HT-29 (cell line): ENCODE data around the gene RAD51B. TPM values are rescaled to one million over a fixed set of nuclear protein-coding genes. Genes with fewer than 3 reads are reported as not detected.
"Not testable (repeated sequence)": the region's sequence is repeated elsewhere in the genome, so short reads cannot be mapped to it uniquely, and the experiment has no call there.

Experiments
- DNase-seq: peaks from one replicate; pipeline ENCODE4 v3.0.0-alpha.2; 2015; ENCODE audit warnings: low spot score
- total RNA-seq: library from RNA; depleted of rRNA; stranded (reverse); fragments of >200 nt; shearing (Covaris generic); gene quantifications from 2 replicates; pipeline ENCODE4 v1.2.3, GENCODE V29; 2014

RAD51B gene
- total RNA-seq, 1 experiment from 2014 or later: 5.9 TPM

DNA sequence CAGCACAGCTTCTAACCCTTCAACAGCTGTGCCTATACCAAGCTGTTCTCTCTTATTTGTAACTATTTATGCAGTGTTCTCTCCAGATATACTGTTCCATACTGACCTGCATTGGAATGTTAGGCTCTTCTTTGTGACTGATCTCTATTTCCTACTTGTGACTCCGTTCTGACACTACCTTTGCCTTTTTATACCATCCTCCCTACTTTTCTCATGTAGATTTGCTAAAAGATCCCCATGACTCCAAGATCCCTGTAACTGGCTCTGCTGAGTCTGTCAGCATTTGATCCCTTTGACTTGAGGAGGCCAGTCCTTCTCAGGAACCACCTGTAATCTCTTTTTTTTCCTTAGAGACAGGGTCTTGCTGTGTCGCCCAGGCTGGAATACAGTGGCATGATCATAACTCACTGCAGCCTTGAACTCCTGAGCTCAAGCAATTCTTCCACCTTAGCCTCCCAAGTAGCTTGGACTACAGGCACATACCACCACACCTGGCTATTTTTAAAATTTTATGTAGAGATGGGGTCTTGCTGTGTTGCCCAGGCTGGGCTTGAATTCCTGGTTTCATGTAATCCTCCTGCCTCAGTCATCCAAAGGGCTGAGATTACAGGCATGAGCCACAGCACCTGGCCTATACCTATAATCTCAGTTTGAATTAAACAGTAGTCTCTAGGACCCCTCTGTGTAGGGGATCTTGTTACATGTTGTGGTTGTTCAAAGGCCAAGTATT lies 605.0 kb downstream of the RAD51B start:
- no peak for DNase-seq

DNA sequence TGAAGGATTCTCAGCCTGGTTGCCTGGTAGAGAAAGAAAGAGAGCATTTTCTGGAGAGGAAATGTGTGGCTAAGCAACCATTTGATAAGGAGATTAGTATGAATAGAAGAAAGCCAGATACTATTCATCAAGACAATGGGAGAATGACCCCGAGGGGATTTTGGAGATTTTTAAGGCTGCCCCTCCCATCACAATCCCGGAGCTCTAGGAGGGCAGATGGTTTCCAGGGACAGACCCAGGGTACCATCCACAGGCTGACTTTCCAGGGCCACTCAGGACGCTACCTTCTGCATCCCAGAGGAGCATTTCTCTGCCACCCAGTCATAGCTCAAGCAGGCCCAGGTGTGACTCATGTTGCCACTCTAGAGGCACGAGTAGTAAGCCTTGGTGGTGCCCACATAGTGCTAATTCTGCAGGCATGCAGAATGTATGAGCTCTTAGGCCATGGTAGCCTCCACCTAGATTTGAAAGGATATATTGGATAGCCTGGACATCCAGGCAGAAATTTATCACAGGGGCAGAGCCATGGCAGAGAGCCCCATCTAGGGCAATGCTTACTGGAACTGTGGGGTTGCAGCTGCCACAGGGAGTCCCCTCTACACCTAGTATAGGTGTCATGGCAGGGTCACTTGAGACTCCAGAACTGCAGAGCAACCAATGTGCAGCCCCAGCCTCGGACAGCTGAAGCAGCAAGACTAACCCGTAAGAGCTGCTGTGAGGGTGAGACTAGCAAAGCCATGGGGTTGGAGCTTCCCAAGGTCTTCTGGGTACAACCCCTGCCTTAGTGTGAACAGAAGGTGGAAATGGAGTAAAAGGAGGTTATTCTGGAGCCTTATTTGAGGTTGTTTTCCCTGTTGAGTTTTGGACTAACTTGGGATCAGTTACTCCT lies 607.3 kb downstream of the RAD51B start:
- DNase-seq: no peak

DNA sequence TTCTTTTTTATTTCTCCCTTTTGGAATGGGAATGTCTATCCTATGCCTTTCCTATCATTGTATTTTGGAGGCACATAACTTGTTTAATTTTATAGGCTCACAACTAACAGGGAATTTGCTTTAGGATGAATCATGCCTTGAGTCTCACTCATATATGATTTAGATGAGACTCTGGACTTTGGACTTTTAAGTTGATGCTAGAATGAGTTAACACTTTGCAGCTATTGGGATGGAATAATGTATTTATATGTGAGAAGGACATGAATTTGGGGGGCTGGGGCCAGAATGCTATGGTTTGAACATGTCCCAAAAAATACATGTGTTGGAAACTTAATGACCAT lies 607.9 kb downstream of the RAD51B start:
- peak; percentile 36 for DNase-seq

DNA sequence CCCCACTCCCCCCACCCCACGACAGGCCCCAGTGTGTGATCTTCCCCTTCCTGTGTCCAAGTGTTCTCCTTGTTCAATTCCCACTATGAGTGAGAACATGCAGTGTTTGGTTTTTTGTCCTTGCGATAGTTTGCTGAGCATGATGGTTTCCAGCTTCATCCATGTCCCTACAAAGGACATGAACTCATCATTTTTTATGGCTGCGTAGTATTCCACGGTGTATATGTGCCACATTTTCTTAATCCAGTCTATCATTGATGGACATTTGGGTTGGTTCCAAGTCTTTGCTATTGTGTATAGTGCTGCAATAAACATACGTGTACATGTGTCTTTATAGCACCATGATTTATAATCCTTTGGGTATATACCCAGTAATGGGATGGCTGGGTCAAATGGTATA lies 609.3 kb downstream of the RAD51B start:
- DNase-seq: not testable (repeated sequence)

DNA sequence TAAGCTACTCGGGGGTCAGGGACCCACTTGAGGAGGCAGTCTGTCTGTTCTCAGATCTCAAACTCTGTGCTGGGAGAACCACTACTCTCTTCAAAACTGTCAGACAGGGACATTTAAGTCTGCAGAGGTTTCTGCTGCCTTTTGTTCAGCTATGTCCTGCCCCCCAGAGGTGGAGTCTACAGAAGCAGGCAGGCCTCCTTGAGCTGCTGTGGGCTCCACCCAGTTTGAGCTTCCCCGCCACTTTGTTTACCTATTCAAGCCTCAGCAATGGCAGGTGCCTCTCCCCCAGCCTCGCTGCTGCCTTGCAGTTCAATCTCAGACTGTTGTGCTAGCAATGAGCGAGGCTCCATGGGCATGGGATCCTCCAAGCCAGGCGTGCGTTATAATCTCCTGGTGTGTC lies 614.6 kb downstream of the RAD51B start:
- DNase-seq: not testable (repeated sequence)

DNA sequence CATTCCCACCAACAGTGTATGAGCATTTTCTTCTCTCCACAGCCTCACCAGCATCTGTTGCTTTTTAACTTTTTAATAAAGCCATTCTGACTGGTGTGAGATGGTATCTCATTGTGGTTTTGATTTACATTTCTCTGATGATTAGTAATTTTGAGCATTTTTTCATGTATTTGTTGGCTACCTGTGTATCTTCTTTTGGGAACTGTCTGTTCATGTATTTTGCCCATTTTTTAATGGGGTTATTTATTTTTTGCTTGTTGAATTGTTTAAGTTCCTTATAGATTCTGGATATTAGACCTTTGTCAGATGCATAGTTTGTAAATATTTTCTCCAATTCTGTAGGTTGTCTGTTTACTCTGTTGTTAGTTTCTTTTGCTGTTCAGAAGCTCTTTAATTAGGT lies 616.1 kb downstream of the RAD51B start:
- DNase-seq: not testable (repeated sequence)

DNA sequence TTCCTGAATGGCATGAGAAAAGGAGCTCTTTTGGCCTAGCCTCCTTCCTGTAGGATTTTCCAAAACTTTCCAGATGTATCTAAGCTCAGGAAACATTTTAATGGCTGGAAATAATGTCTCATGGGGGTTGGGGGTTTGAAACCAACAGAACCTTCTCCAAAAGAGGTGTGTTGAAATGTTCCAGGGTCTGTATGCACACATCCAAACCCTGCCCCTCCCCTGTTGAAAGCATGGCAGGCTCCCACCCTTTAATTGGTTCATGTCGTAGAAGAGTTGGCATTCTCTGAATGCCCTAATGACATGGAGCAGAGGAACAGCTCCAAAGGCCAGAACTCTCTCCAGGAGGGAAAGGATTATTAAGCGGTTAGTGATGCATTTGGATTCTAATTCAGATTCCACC lies 620.1 kb downstream of the RAD51B start:
- no peak for DNase-seq

DNA sequence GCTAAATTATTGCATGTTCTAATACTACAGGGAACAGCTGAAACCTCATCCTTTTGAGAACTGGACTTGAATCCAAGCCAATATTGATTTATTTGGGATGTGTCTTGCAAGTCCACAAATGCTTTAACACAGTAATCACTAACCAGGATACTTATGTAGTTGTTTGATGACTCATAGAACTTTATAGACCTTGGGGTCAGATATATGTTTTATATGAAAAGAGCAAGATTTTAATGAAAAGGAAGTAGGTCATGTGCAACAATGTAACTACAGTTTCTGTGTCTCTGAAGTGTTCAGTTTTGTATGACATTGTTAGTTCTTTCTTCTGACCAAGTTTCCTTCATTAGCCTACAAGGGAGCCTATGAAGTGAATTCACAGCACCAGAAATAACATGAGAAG lies 621.2 kb downstream of the RAD51B start:
- peak; percentile 56 for DNase-seq

DNA sequence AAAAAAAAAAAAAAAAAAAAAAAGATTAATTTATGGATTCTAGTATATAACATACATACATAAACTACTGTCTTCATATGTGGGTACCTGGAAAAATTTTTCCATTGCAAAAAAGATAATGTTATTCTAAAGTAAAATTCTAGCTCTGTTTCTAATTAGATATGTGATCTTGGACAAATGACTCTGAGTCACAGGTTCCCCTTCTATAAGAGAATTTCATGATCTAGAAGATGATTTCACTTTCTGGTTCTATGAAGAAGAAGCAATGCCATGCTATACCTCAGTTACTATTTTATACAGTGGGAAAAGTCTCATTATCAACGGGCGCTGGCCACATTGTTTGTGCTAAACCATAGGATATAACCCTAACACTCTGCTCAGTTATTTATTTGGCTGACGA lies 622.0 kb downstream of the RAD51B start:
- DNase-seq: no peak

DNA sequence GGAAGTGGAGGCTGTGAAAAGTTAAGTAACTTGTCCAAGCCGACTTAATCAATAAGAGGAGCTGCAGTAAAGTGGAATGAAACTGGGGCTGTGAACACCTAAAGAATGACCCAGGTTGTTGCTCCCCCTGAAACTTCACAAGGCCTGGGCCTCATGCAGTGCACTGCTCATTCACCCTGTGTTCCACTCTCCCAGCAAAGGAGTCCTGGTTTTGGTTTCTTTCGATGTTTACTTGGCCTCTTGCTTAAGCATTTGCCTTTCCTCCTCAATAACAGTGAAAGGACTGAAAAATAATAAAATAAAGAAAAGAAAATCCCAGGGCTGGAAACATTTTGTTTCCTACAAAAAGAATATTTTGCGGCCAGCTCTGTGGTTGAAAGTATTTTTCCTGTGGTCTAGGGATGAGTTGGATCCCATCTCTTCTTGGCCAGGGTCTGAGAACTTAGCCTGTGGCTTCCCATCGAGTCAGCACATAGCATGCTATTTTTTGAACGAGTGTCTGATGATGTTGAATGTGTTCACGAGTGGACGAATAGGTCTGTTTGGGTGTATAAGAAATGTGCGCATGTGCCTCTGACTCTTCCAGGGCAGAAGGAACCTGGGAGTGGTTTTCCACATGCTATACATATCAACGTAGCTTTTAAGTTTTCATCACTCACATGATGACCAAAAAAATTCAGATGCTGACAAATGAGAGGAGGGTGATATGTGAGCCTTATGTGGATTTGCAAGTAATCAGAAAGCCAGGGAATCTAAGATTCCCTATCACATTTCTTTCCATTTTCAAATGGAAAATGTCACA lies 623.5 kb downstream of the RAD51B start:
- DNase-seq: no peak

DNA sequence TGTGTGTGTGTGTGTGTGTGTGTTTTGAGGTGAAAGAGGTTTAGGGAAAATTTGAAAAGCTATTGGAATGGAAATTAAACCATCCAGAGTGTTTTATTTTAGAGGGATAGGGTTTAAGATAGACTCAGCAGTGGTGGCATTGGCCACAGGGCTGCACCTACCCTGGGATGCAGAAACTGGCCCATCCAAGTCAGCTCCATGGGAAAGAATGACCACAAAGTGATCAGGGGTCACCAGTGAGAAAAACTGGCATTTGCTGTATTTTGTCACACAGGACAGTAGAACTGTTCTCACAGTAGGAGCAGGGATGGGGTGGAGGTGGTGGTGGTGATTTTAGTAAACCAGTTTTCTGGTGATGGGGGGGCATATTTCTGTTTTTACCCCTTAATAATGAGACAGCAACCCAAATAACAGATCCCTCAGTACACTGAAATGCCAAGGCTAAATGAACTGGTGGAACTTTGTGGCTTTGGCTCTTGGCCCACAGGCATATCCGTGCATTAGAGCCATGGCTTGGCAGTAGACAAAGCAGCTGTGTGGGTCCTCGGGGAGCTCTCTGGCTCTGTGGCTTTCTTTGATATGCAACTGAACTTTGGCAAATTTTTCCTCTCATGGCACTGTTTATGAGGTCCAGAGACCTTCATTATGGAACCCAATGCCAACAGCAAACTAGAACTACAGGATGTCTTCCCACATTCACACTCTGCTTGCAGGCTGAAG lies 625.0 kb downstream of the RAD51B start:
- peak; percentile 48 for DNase-seq

DNA sequence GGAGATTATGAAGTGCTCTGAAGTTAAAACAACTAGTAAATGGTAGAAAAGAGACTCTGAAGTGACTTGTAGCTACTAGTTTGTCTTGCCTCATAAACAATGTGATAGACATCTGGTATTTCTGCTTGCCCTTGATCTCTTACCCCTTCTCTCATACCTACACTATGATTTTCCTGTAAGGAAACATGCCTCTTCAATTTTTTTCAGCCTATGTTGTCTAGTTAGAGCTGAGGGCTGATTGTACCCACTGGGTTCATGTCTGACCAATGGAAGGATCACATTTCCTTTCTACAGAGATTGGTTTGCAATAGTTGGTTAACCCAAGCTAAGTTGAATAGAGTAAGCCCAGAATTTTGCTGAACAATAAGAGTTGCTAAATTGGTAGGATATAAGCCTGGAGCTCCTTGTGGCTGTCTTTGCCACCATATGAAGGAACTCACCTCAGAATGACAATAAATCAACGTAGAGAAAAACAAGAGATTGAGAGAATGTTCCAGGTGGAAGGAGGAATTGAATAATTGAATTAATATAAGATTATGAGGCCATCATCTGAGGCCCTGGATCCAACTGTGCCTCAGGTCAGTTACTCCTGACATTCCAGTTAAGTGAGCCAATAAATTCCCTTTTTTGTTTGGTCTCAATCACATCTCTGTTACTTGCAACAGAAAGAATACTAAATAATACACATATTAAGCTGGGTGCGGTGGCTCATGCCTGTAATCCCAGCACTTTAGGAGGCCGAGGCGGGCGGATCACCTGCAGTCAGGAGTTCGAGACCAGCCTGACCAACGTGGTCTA lies 626.9 kb downstream of the RAD51B start:
- no peak for DNase-seq

DNA sequence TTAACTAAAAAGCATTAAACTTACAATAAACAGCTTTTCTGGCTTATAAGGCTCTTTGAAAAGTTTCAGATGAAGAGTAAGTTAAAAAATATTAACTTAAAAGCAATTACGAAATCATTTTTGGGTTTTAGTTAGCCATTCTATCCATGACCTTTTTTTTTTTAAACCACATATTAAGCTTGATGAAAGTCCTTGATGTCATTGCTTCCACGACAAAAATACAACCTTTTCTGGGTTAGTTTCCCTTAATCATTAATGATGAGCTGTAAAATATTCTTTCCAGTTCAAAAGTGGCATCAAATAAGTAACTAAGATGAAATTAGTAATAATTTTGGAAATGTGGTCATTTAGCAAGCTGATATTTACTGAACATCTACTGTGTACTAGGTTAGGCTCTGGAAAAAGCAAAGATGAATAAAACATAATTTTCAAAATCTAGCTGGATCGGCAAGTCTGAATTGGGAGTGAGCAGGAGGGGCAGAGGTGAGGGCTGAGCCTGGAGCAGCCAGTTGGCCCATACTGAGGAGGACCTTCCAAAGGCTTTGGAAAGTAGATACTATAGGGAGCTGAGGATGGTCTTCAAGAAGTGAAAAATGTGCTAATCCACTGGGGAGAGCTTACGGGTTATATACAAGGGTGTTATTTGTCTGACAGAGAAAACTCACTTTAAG lies 628.1 kb downstream of the RAD51B start:
- no peak for DNase-seq

DNA sequence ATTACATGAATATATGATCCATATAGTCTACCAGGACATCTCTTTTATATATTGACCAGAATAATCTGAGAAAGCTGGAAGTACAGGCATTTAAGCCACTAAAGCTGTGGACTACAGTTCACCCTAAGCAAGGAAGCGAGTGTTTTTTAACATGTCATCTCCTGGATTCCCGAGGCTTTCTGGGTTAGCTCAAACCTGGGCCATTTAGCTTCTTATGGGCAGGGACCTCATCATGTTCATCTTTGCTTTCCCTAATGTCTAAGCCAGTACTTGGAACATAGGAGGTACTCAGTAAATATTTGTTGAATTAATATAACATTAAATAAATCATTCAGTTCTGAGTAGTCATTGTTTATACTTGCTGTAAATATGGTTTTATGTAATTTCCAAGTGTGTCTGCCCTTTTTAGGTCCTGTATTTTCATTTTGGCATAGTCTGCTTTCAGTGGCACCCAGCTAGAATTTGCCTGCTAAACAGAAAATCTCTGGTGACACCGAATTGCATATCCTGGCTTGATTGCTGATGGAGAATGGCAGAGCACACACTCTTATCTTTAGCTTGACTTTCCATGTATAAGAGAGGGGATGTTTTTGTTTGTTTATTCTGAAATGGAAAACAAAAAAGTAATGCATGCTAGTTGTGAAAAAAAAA lies 628.8 kb downstream of the RAD51B start:
- DNase-seq: no peak

DNA sequence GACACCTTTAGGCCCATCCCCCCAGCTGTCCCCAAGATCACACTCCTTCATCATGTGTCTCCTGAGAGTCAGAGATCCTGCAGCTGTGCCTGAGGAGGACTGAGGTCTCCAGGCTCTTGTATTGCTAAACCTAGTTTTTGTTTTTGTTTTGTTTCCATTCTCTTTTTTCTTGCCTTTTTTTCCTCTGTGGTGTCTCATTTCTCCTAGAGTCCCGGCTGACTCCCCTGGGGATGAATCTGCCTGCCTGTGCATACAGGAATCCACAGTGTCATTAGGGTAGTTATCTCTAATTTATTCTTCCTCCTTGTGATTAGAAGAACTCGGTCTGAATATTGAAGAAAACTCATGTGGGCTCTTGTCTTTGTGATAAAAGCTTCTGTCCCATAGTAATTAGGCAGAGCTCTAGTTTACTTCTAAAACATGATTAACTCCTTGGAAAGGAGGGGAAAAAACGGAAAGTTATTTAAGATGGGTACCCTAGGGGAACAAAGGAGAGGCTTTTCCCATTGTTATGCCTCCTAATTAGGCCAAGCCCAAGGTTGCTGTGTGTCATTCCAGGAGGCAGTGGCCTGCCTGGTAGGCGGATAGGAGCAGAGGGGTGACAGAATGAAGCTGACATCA lies 630.1 kb downstream of the RAD51B start:
- DNase-seq: no peak

DNA sequence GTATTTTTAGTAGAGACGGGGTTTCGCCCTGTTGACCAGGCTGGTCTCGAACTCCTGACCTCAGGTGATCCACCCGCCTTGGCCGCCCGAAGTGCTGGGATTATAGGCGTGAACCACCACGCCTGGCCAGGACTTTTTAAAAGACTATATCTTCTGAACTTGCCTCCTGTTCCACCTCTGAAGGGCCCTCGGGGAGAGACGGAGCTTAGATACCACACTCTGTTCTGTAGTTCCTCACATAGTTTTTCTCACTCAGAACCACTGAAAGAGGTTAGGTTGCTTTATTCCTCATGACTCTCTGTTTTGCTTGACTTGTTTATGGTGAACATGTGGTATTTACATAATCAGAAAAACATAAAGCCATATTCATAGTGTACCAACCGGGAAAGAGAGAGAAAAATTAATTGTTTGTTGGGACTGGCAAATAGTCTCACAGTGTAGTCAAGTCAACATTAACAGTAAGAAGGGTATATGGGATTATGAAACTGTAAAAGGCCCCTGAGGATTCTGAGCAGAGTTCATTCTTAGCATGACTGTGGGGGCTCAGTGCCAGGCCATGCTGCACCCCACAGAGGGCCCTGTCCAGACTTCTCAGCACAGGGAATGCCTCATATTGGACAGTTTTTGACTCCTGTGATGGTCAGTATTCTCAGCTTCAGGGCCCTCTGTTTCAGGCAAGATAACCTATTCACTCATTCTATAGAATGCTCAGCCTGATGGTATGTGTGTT lies 631.0 kb downstream of the RAD51B start:
- no peak for DNase-seq

DNA sequence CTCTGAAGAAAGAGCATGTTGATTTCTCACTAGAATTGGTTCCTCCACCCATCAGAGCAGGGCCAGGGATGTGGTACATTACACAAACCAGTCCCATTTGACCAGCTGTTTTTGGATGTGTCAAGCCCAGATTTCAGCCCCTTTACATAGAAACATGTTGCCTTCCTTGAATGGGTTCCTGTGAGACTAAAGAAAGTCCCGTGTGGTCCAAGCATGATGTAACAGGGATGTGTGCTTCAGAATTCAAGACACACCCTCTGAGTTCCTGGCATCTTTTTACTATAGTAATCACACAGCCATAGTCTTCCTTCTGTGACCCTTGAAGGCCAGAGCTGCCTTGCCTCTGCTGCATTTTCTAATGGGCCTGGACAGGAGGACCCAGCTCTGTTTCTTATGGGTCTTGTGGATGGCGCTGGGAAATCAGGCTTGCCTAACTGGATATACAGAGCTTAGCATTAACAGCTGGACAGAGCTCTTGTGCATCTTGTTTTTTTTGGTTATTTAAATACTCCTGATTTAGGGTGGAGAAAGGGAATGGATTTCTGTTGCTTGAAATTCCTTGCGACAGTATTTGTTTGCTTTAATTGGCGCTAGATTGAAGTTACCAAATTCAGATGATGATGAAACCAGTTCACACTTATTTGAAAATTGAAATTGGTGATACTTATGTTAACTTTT lies 632.3 kb downstream of the RAD51B start:
- no peak for DNase-seq

DNA sequence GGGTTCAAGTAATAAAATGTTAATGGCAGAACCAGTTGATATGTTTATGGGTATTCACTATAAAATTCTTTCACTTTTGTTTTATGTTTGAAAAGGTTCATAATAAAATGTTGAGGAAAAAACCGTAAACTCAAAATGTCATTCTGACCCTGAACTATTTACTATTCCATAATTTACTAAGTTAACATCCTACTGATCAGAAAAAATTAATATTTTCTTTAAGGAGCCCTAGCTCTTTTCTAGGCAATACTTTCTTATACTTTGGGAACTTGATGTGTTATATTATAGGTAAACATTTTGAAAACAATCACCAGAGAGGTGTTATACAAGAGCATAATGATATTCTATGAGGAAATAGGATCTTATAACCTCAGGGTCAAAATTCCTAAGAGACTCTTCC lies 638.7 kb downstream of the RAD51B start:
- DNase-seq: no peak
